GM12865 (cell line): ENCODE data around the gene RDM1.

ENCODE experiments used
- DNase-seq: peaks from one replicate; pipeline ENCODE4 v3.0.0; 2010; ENCODE audit warnings: low read depth
- H3K4me3 ChIP-seq: 2 replicates; pipeline ENCODE4 v1.5.1; 2011; ENCODE audit warnings: mild to moderate bottlenecking, low read depth, low read length, control low read depth
- TF ChIP-seq, protein P1 (sequence below): IDR thresholded peaks from 2 replicates; pipeline ENCODE4 v1.5.1; 2011; ENCODE audit warnings: low read length, control low read depth, low read depth, inconsistent platforms; ENCODE audit not compliant: insufficient read depth; ENCODE audit errors: missing control alignments

RDM1 gene

GRCh38 chr17:35936063-35936462, 5.5 kb upstream of the RDM1 start:
- TF ChIP-seq, protein P1, sequence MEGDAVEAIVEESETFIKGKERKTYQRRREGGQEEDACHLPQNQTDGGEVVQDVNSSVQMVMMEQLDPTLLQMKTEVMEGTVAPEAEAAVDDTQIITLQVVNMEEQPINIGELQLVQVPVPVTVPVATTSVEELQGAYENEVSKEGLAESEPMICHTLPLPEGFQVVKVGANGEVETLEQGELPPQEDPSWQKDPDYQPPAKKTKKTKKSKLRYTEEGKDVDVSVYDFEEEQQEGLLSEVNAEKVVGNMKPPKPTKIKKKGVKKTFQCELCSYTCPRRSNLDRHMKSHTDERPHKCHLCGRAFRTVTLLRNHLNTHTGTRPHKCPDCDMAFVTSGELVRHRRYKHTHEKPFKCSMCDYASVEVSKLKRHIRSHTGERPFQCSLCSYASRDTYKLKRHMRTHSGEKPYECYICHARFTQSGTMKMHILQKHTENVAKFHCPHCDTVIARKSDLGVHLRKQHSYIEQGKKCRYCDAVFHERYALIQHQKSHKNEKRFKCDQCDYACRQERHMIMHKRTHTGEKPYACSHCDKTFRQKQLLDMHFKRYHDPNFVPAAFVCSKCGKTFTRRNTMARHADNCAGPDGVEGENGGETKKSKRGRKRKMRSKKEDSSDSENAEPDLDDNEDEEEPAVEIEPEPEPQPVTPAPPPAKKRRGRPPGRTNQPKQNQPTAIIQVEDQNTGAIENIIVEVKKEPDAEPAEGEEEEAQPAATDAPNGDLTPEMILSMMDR: no peak
- H3K4me3 ChIP-seq: no peak overlapping the region
- DNase-seq: no peak

GRCh38 chr17:35934760-35935159, 4.2 kb upstream of the RDM1 start:
- no peak for DNase-seq
- no peak overlapping the region for H3K4me3 ChIP-seq
- TF ChIP-seq, protein P1: no peak

DNA sequence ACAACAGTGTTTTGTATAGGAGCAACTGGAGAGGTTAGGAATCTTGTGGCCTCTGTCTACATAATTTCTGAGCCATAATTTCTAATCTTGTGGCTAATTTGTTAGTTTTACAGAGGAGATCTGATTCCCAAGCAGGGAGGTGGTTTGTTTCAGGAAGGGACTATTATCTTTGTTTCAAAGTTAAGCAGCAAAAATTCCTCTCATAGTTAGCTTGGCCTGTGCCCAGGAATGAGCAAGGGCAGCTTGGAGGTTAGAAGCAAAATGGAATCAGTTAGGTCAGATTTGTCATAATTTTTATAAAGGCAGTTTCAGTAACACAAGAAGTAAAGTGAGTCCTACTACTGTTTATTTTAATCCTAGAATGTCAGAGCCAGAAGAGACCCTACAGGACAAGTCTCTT, 2.0 kb upstream of the RDM1 start:
- no peak overlapping the region for H3K4me3 ChIP-seq
- TF ChIP-seq, protein P1: no peak
- DNase-seq: no peak

DNA sequence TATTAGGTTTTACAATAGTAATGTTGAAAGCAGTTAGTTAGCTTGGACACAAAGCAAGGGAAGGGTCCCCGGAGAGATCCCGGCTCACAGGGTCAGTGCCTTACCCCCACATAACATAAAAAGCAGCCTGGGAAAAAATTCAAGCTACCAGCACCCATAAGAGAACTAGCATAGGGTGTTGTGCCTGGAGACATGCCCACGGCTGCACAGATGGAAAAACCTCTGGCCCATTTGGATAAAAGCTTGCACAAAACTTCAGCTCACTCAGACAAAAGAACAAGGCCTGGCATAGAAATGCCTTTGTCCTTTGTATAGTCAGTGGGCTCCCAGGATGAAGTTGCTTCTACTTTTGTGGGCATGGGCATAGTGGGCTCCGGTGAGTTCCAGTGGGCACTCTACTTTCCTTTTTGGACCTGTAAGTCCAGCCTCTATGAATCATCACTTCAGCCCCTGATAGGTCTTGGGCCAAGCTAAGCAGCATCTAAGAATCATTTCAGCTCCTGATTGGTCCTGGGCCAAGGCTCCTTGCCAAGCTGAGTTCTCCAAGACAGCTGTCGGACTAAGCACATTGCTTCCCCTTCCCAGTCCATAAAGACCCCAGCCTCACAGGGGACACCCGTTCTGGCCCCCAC, 1.3 kb upstream of the RDM1 start:
- no peak overlapping the region for H3K4me3 ChIP-seq
- DNase-seq: no peak
- TF ChIP-seq, protein P1: no peak

- no peak for DNase-seq
- H3K4me3 ChIP-seq: no peak overlapping the region
- TF ChIP-seq, protein P1: no peak
Observed at GRCh38 chr17:35927714-35928113, 2.9 kb downstream of the RDM1 start.

- TF ChIP-seq, protein P1: no peak
- no peak overlapping the region for H3K4me3 ChIP-seq
- DNase-seq: no peak
Observed at GRCh38 chr17:35923609-35924114, 6.9 kb downstream of the RDM1 start.

DNA sequence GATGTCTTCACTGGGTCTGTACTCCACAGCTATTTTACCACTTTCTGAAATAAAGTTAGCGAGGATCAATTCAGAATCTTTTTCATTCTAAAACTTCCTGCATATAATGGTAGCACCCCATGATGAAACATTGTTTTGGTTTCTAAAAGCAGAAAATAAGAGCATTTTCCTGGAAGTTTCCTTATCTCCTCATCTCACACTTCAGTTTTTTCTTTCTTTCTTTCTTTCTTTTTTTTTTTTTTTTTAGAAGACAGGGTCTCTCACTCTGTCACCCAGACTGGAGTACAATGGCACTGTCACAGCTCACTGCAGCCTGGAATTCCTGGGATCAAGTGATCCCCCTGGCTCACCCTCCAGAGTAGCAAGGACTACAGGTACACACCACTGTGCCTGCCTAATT, 10.3 kb downstream of the RDM1 start:
- TF ChIP-seq, protein P1: no peak
- no peak for DNase-seq
- H3K4me3 ChIP-seq: no peak overlapping the region
